K562 treated with DMSO at 1 percent for 4 hours (cell line): ENCODE data around the gene ZNF501. TPM values are rescaled to one million over a fixed set of nuclear protein-coding genes. Genes with fewer than 3 reads are reported as not detected.

Experiments
- total RNA-seq: library from RNA; unstranded; fragments of 300-600 nt; gene quantifications from 2 replicates; pipeline ENCODE4 v1.2.3, GENCODE V29; 2022; ENCODE audit not compliant: insufficient read depth

ZNF501 gene
- 1.8 and 2.1 TPM in 2 replicates for total RNA-seq

GRCh38 chr3:44729384-44729910 lies at the start of gene ZNF501:
ZNF501 (plus strand) TSS chr3:44729635; CDS start chr3:44734422, 4,787 bp downstream.

GRCh38 chr3:44712455-44713075 lies 16.9 kb upstream of the ZNF501 start, which contains the start of gene ZNF502:
ZNF502 (plus strand) TSS chr3:44712660; CDS start chr3:44720262, 7,602 bp downstream.

GRCh38 chr3:44761424-44762169 lies 32.2 kb downstream of the ZNF501 start, which contains the start of the genes KIAA1143 and KIF15:
KIAA1143 (minus strand) TSS chr3:44761619; CDS start chr3:44761602, 17 bp downstream.
KIF15 (plus strand) TSS chr3:44761794; CDS start chr3:44761866, 72 bp downstream.

Other genes with a start within 250 kb of the ZNF501 start
- gene ZKSCAN7, start 174.4 kb upstream of the ZNF501 start, total RNA-seq, result not detected in 2 replicates
- gene ZNF660, start 144.7 kb upstream of the ZNF501 start, total RNA-seq, result 0.10 and 2.8 TPM in 2 replicates
- gene ZNF197, start 104.6 kb upstream of the ZNF501 start, total RNA-seq, result 10.5 and 10.6 TPM in 2 replicates
- 6.0 and 6.6 TPM in 2 replicates for gene ZNF35, start 80.9 kb upstream of the ZNF501 start, total RNA-seq
- 0.50 and 0.54 TPM in 2 replicates for gene ZNF502, start 17.0 kb upstream of the ZNF501 start, total RNA-seq
- 15.3 and 16.4 TPM in 2 replicates for gene KIAA1143, start 32.0 kb downstream of the ZNF501 start, total RNA-seq
- gene KIF15, start 32.2 kb downstream of the ZNF501 start, total RNA-seq, result 5.7 and 9.5 TPM in 2 replicates
- 3.6 TPM in 1 of 2 replicates, not detected in the other for gene TMEM42, start 132.3 kb downstream of the ZNF501 start, total RNA-seq
- not detected in 2 replicates for gene TGM4, start 145.0 kb downstream of the ZNF501 start, total RNA-seq
- 48.0 and 57.9 TPM in 2 replicates for gene ZDHHC3, start 246.5 kb downstream of the ZNF501 start, total RNA-seq
- 37.4 and 49.3 TPM in 2 replicates for gene EXOSC7, start 246.6 kb downstream of the ZNF501 start, total RNA-seq